HG03575 (cell line): ENCODE results near the gene RPL29.
"Not testable (repeated sequence)": the region's sequence is repeated elsewhere in the genome, so short reads cannot be mapped to it uniquely, and the experiment has no call there.

Source experiments
- ATAC-seq: cut with Tn5 transposase; IDR thresholded peaks from one replicate; pipeline ENCODE4 v1.9.1; 2021; ENCODE audit not compliant: unreplicated experiment, insufficient number of reproducible peaks, low FRiP score; ENCODE audit errors: extremely low read depth

The RPL29 gene

DNA sequence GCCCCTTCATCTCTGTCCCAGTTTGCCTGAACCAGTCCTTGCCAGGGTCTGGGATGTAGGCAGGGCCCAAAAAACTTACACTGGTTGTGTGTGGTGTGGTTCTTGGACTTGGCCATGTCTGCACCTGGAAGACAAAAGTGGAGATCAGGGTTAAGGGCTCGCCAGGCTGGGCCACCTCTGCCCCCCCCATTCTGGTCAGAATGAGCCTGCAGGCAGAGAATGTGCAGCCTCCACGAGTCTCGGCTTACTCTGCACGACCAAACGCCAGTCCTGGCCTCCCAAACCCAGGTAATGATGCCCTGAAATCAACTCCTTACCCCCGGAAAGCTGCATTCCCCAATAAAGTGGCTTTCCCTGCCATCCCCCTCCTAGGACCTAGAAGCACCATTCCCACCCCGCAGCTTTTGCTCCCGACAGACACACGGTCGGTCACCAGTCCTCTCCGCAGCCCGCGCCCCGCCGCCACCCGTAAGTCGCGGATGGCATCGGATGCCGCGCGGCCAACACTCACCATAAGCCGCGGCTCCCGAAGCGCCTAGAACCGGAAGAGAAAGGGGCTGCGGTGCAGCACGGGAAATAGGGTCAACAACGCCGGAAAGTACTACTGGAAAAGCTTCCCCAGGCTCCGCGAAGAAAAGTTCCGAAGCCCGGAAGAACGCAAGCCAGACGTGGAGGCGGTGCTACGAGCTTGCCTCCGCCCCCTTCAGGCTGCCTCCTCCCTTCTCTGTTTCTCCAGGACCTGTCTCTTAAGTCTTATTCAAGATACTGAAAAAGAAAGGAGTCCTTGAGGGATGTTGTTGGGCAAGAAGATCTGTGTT is at the start of gene RPL29:
RPL29 (minus strand) TSS at position 550 of the 818 bp plus-strand sequence; CDS start at position 116, 434 bp downstream.
- peak; percentile 56 for ATAC-seq

DNA sequence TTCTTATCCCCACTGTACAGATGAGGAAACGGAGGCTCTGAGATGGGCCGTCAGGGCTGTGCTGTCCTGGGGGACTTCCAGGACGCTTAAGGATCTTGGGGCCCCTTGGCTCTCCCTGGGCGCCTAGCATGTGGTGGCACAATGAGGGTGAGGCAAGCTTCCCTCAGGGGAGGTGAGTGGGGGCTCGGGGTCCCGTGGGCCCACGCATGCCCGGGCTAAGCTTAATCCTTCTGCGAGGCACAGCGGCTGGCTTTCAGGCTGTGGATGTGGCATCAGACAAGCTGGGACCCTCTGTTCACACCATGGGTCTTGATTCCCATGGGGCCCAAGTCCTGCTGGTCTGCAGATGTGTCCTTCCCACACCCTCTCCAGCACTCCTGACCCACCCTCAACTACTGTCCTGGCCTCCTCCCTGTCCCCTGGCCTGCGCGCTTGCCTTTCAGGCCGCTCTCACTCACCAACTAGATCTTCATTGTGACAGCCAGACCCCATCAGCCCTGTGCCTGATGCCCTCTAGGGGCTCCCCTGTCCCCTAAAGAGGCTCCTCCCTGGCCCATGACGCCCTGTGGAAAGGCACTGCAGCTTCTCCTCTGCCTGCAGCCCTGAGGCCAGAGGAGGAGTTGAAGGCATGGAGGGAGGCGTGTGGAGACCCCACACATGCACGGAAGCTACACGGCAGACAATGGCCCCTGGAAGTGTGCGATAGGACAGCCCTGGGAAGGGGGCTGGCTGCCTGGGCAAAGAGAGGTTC is 49.3 kb upstream of the RPL29 start:
- ATAC-seq: no peak

DNA sequence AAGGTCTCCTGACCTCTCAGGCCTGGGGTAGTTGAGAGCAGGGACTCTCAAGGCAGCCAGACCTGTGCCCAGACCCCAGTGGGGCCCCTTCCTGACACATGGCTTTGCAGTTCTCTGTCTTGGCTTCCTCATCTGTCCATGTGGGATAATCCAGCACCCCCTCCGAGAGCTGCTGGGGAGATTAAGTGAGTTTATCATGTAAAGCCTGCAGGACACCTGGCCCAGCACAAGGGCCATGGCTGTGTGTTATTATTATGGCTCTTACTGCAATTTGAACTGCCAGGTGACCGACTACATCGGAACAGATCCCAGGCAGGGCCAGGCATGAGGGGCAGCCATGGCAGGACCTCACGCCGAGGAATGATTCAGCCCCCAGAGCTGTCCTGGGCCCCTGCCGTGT is 48.1 kb upstream of the RPL29 start:
- no peak for ATAC-seq

DNA sequence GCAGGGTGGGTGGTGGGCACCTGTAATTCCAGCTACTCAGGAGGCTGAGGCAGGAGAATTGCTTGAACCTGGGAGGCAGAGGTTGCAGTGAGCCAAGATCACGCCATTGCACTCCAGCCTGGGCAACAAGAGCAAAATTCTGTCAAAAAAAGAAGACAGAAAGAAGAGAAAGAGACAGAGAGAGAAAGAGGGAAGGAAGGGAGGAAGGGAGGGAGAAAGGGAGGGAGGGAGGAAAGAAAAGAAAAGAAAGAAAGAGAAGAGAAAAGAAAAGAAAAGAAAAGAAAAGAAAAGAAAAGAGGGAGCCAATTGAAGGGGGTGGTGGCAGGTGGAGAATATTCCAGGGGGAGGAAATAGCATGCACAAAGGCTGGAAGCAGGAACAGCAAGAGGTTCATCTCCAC is 47.3 kb upstream of the RPL29 start:
- ATAC-seq: not testable (repeated sequence)

DNA sequence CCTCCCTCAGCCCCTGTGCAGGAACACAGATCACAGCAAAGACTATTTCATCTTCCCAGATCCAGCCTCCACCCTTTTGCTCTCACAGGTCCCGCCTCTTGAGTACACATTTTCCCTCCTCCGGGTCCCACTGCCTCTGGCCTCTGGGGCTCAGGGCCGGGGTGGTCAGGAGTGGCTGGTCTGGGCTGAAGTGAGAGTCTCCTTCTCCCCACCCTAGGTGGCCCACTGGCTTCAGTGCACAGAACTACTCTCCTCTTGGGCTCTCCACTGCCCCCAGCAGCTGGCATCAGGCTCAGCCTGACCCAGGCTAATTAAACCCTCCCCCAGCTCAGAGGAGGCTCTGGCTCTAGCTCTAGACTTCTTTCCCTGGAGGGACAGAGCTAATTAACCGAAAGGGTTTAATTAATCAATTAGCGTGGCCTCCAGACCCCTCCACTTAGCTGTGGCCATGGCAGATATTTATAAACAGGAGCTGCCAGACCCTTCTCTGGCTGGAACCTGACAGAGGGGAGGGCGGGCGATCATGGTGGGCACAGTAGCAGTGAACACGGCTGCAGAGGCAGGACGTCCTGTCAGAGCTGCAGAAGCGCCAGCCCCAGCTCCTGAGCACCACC is 45.5 kb upstream of the RPL29 start:
- ATAC-seq: no peak

DNA sequence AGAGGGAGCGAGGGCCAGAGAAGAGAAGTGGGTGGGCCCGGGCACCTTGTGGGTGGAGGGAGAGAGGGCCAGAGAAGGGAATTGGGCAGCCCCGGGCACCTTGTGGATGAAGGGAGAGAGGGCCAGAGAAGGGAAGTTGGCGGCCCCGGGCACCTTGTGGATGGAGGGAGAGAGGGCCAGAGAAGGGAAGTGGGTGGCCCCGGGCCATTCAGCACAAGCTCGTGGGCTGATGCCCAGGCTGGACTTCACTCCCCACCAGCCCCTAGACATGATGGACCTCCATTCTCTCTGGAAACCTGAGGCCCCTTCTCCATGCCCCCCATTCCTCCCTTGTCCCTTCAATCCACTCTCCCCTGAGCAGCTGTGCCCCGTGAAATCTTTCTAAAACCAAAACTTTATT is 44.9 kb upstream of the RPL29 start:
- no peak for ATAC-seq

DNA sequence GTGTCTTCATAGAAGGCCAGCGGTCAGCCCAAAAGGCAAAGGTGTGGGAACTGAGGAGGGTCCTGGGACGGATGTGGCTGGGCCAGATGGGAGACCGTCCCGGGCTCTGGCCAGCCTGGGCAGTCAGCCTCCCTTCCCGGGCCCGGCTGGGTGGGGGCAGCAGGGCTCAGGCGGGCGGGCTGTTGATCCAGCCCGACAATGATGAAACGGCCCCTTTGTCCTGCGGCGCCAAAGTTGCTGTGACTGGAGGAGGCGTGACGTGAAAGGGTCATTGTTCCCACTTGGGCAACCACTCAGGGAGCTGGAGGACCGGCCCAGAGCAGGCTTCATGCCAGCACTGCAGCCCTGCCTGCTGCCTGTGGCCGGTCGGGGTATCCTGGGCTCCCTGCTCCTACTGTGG is 44.2 kb upstream of the RPL29 start:
- no peak for ATAC-seq

DNA sequence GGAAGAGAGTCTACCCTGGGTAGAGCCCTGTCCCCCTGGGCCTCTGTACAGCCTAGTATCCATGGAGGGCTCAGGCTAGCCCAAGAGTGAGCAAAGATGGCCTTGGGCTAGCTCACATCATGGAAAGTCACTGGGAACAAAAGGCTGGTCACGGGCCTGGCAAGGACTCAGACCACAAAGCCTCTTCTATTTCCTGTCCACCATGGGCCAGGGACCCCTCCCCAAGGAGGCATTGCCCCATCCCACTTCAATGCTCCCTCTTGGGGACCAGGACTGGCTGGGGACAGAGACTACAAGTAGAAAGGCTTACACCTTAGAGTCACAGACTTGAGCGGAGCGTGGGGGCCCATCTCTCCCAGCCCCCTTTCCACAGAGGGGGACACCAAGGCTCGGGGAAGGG is 43.7 kb upstream of the RPL29 start:
- no peak for ATAC-seq

DNA sequence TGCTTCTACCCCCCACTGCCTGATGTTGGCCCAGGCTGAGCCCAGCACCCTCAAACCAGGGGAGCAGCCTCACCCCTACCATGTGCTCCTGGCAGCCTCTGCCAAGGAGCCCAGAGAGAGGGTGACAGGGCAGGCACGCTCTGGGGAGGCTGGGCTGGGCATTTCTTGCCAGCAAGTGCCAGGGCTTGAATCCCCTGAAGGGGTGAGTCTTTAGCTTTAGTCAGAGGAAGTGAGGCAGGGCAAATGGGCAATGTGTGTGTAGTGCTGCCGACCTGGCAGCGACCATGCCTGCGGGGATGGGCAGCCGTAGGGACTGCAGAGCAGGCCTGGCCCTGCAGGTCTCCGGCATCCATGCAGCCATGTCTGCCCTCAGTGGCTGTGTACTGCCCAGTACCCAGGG is 42.5 kb upstream of the RPL29 start:
- ATAC-seq: no peak

DNA sequence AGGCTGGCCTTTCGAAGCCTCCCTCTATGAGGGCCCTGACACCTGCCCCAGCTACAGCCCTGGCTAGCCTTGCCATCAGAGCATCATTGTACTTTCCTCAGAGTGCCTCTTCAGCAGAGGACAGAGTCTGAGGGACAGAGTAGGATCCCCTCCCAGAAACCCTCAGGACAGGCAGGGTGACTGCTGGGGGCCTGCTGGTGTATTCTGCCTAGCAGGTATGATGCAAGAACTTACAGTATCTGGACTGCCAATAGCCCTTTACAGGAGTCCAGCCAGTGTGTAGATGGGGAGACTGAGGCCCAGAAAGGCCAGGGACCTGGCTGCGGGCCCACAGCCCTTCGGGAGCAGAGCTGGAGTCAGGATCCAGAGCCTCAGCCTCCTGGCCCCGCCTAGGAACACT is 41.6 kb upstream of the RPL29 start:
- ATAC-seq: no peak

DNA sequence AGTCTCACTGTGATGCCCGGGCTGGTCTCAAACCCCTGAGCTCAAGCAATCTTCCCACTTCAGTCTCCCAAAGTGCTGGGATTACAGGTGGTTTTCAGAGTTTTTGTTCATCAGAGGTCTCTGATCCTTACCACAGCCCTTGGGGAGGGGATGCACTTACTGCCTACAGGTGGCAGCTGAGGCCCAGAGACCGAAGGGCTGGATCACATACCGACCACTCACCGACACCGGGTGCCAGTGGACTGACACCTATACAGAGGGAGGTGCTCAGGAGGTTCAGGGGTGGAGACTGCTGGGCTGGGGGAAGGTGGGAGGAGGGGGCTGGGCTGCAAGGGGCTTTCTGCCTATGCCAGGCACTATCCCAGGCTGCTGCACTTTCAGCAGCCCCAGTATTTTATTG is 41.1 kb upstream of the RPL29 start:
- no peak for ATAC-seq

DNA sequence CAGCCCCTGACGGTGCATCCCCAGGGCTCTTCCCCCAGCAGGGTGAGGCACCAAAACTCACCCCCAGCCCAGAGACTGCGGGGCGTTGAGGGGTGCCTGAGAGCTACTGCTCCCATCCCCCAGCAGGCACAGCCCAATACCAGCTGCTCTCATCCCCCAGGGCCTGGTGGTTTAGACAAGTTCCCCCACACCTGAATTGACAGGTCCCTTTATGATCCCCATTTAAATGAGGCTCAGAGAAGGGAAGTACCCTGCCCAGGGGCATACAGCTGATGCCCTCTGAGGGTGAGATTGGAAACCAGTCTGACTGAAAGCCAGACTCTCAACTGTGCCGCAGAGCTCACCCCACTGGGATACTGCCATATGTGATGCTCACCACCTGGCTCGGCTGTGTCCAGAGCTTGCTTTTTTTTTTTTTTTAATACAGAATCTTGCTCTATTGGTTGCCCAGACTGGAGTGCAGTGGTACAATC is 40.6 kb upstream of the RPL29 start:
- ATAC-seq: no peak

DNA sequence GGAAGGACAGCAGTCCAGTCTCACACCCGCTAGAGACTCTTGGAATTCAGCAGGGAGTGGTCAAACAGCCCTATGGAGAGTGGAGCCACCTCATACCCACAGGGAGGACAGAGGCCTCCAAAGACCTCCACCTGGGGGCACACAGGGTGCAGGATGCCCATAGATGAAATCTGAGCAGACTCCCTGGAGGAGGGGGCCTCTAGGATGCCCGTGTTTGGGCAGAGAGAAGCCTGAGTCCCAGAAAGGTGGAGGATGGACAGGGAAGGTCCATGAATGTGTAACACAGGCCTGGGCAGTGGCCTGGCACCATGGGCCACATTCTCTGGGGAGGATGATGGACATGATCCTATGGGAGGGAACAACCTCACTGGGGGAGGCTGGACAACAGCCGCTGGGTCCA is 39.0 kb upstream of the RPL29 start:
- no peak for ATAC-seq

DNA sequence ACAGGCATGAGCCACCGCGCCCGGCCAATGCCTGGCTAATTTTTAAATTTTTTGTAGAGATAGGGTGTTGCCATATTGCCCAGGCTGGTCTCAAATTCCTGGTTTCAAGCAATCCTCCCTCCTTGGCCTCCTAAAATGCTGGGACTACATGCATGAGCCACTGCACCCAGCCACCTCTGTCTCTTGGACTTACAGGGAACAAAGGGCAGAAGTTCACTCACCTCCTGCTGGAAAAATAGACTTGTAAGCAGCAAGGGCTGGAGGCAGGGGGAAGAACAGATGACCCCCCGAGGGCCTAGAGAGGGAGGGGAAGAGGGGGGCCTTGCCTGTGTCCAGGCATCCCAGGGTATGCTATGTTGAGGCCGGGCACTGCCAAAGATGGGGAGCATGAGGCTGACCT is 38.5 kb upstream of the RPL29 start:
- ATAC-seq: no peak

DNA sequence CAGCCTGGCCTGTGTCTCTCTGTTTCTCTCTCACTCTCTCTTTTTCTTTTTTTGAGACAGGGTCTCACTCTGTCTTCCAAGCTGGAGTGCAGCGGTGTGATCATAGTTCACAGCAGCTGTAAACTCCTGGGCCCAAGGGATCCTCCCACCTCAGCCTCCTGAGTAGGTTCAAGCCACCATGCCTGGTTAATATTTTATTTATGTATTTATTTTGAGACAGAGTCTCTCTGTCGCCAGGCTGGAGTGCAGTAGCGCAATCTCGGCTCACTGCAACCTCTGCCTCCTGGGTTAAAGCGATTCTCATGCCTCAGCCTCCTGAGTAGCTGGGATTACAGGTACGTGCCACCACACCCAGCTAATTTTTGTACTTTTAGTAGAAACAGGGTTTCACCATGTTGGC is 38.1 kb upstream of the RPL29 start:
- ATAC-seq: not testable (repeated sequence)

DNA sequence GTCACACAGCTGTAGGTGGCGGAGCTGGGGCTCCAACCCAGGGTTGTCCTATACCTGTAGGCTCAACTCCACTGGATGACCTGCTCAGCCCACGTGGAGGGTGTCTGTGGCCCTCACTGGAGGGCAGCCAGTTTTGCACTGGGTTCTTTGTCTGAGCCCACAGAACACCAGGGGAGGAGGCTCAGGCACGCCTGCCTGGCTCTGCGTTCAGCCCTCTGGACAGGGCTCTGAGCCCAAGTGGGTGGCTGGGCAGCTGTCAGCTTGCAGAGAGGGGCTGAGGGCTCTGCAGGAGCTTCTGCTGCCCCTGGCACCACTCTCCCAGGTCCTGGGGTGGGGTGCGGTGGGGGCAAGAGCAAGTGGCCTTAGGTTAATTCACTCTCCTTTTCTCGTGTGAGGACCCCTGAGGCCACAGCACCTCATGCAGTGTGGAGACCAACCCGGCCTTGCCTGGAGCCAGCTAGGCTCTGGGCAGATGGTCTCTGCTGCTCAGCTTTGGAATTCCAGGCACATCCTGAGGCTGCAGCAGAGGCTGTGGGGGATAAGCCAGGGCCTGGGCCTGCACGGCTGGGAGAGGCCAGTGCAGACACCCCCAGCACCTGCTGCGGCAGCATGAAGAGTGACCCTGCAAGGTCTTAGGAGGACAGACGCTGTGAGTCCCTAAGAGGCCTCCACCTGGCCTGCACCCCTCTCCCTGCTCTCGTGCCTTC is 37.2 kb upstream of the RPL29 start:
- no peak for ATAC-seq

DNA sequence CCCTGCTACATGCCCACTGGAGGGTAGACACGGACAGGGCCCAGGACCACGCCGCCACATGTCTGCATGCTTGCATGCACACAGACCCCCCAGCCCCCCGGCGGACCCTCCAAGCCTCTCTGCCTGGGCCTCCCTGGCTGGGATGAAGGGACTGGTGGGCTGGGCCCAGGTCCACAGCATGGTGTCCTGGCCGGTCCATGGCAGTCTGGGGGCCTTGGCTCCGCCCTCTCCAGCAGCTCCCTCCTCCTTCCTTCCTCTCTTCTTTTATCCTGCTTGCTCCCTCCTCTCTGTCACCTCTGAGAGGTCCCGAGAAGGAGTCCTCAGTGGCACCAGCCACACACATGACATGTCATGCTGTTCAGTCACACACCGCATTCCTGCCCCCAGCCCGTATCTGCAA is 36.2 kb upstream of the RPL29 start:
- ATAC-seq: no peak

DNA sequence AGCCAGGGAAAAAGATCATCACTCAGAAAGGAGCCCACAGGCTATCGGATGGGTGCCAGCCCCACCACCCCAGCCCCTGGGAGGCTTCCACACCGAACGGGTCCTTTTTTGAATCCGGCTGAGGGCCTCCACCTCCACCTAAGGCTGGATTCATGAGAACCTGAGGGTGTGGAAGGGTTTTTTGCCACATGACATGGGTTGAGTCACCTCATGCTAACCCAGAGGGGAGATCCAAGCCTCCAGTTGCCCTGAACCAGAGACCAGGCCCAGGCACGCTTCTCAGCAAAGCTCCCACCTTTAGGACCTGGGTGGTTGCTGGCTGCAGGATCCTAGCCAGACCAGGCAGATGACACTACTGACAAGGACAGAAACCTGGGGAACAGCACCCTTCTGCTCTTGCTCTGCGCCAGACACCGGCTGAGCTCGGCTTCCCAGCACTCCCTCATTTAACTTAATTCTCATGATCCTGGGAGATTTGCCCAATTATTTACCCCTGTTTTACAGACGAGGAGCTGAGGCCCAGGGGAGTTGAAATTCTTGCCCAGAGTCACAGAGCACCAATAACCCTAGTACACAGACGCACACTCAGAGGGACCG is 35.1 kb upstream of the RPL29 start:
- ATAC-seq: no peak

DNA sequence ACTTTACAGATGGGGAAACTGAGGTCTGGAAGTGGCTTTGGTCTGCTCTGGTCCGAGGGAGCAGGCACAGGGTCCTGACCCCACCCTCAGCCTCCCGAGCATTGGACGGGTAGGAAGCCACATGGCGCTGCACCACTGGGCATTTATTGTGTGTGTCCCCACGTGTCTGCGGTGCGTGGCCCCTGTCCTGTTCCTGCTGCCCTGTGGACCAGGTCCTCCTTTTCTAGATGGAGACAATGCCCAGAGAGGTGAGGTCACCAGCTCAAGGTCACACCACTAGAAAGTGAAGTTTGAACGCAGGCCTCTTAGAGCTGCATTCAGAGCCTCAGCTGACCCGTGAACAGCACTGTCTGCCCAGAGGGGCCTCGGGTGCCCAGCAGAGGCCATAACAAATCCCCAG is 33.8 kb upstream of the RPL29 start:
- no peak for ATAC-seq
